ENCODE measurements around the gene APP.
A peak's percentile ranks its signal among the peaks of the same experiment; 100 is the strongest.

Gene APP

GRCh38 chr21:25901330-25901979 lies 269.1 kb downstream of the APP start:
- no peak for DNase-seq (ENCODE audit: low read depth)

- DNase-seq (ENCODE audit: low read depth) = no peak
Observed at GRCh38 chr21:25898671-25899070, 271.9 kb downstream of the APP start.

GRCh38 chr21:25897383-25897782 lies 273.2 kb downstream of the APP start:
- no peak for DNase-seq (ENCODE audit: low read depth)

- no peak for DNase-seq (ENCODE audit: low read depth)
Observed at GRCh38 chr21:25896501-25897056, 274.0 kb downstream of the APP start.

GRCh38 chr21:25895565-25896205 lies 274.9 kb downstream of the APP start:
- no peak for DNase-seq (ENCODE audit: low read depth)

- no peak for DNase-seq (ENCODE audit: low read depth)
Observed at GRCh38 chr21:25893191-25893590, 277.4 kb downstream of the APP start.

GRCh38 chr21:25891596-25891995 lies 279.0 kb downstream of the APP start:
- DNase-seq (ENCODE audit: low read depth) = no peak

GRCh38 chr21:25890001-25890400 lies 280.6 kb downstream of the APP start:
- DNase-seq (ENCODE audit: low read depth) = no peak

GRCh38 chr21:25888711-25889110 lies 281.9 kb downstream of the APP start:
- no peak for DNase-seq (ENCODE audit: low read depth)

- DNase-seq (ENCODE audit: low read depth) = no peak
Observed at GRCh38 chr21:25887646-25888306, 282.8 kb downstream of the APP start.

GRCh38 chr21:25887166-25887565 lies 283.4 kb downstream of the APP start:
- no peak for DNase-seq (ENCODE audit: low read depth)

GRCh38 chr21:25885880-25886279 lies 284.7 kb downstream of the APP start:
- DNase-seq (ENCODE audit: low read depth) = no peak

GRCh38 chr21:25885405-25885804 lies 285.2 kb downstream of the APP start:
- DNase-seq (ENCODE audit: low read depth) = no peak

- no peak for DNase-seq (ENCODE audit: low read depth)
Observed at GRCh38 chr21:25884311-25884710, 286.3 kb downstream of the APP start.

- peak; percentile 28 for DNase-seq (ENCODE audit: low read depth)
Observed at GRCh38 chr21:25881524-25882376, 288.8 kb downstream of the APP start.

- DNase-seq (ENCODE audit: low read depth) = no peak
Observed at GRCh38 chr21:25879203-25879602, 291.4 kb downstream of the APP start.

- no peak for DNase-seq (ENCODE audit: low read depth)
Observed at GRCh38 chr21:25878344-25878743, 292.2 kb downstream of the APP start.

GRCh38 chr21:25872271-25872670 lies 298.3 kb downstream of the APP start:
- DNase-seq (ENCODE audit: low read depth) = no peak

- DNase-seq (ENCODE audit: low read depth) = no peak
Observed at GRCh38 chr21:25871566-25871965, 299.0 kb downstream of the APP start.

- no peak for DNase-seq (ENCODE audit: low read depth)
Observed at GRCh38 chr21:25870084-25870483, 300.5 kb downstream of the APP start.

- DNase-seq (ENCODE audit: low read depth) = no peak
Observed at GRCh38 chr21:25867061-25867460, 303.5 kb downstream of the APP start.

- DNase-seq (ENCODE audit: low read depth) = no peak
Observed at GRCh38 chr21:25863747-25864146, 306.8 kb downstream of the APP start.
